Activated T-helper 1 cell treated with anti-CD3 and anti-CD28 coated beads, Interleukin-2, amount 50 U/mL, for 16 hours (primary cell): Measurements from ENCODE around the gene FBXW9.
"Not testable (repeated sequence)": the region's sequence is repeated elsewhere in the genome, so short reads cannot be mapped to it uniquely, and the experiment has no call there.

Experiments
- DNase-seq, 2 donors: peaks; one replicate each; pipeline ENCODE4 v3.0.0-alpha.2; 2020; ENCODE audit warnings: low read depth in 1 of 2, low spot score in 1 of 2

Gene FBXW9

DNA sequence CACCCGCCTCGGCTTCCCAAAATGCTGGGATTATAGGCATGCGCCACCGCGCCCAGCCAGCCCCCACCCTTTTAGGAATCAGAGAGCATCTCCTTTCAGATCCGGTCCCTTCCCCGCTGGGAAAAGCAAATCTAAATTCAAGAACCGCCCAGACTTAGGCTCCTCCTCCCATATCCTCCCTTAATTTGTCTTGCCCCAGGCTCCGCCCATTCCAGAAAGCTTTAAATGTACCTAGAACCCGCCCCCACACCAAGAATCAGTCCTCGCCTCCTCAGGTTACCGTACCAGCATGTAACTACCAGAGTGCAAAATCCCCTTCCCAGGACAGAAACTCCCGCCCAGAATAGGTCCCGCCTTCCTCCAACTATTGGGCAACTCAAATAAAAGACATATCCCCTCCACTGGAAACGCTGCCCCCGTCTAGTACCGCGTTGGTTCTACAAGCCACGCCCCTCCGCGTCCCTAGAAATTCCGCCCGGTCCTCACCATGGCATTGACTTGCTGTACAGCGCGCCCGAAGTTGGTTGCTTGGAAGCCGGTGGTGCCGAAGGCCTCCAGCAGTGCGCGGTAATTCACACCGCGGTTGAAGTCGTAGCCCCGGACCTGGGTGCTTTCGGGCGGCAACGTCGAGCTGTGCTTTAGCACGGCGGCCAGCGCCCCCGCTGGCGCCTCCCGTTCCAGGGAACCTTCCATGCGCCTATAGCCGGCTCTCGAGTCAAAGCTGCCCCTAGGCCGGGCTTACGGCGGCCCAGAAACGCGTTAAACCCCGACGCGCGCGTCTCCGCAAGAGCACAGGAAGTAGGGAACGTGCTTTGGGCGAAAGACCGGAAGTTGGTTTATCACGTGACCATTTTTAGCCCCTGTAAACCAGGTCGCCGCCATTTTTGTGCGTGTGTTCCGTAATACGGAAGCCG, 15.1 kb downstream of the FBXW9 start, which contains the start of gene DHPS:
DHPS (minus strand) TSS at position 807 of the 914 bp plus-strand sequence; CDS start at position 693, 114 bp downstream.
- DNase-seq: peak; percentile 77 to 80

- no peak for DNase-seq
Measured at GRCh38 chr19:12680034-12680433, 16.4 kb downstream of the FBXW9 start.

DNA sequence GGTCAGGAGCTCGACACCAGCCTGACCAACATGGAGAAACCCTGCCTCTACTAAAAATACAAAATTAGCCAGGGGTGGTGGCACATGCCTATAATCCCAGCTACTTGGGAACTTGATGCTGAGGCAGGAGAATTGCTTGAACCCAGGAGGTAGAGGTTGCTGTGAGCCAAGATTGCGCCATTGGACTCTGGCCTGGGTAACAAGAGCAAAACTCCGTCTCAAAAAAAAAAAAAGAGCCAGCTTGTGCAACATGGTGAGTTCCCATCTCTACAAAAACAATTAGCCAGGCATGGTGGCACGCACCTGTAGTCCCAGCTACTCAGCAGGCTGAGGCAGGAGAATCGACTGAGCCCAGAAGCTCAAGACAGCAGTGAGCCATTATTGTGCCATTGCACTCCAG, 18.4 kb downstream of the FBXW9 start:
- not testable (repeated sequence) for DNase-seq

GRCh38 chr19:12676928-12677327, 19.5 kb downstream of the FBXW9 start:
- DNase-seq: no peak

- peak; percentile 73 to 75 for DNase-seq
Measured at GRCh38 chr19:12676384-12676792, 20.0 kb downstream of the FBXW9 start.

- no peak for DNase-seq
Measured at GRCh38 chr19:12675940-12676339, 20.5 kb downstream of the FBXW9 start.

DNA sequence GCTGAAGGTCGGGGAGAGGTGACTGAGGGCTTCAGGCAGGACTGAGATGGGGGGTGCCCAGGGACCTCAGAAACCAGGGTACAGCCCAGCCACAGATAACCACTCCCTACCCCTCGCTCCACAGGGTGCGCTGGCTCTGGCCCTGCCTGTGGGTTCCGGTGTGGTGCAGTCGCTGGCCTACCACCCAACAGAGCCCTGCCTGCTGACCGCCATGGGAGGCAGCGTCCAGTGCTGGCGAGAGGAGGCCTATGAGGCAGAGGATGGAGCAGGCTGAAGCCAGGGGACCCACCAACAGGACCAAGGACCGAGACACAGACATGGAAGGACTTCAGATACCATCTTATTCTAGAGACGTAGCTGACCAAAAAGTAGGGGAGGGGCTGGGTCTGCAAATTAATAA, 21.0 kb downstream of the FBXW9 start:
- DNase-seq: no peak

GRCh38 chr19:12672744-12673143, 23.7 kb downstream of the FBXW9 start:
- no peak for DNase-seq

- DNase-seq: no peak
Measured at GRCh38 chr19:12670159-12670928, 26.1 kb downstream of the FBXW9 start.

- DNase-seq: peak; percentile 56 to 63
Measured at GRCh38 chr19:12669270-12670158, 26.9 kb downstream of the FBXW9 start.

DNA sequence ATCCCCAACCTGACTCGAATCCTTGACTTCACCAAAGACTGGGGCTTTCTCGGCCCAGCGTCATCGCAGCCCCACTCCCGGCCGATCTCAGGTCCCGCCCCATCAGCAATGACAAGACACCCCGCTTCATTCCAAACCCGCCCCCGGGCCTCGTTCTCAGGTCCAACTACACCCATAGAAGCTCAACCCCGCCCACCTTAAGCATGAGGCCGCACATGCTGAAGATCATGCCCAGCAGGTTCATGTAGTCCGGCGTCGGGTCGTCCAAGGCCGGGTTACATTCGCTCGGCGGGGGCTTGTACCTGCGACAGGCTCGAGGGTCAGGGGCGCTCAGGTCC, 27.5 kb downstream of the FBXW9 start:
- peak; percentile 23 to 37 for DNase-seq

DNA sequence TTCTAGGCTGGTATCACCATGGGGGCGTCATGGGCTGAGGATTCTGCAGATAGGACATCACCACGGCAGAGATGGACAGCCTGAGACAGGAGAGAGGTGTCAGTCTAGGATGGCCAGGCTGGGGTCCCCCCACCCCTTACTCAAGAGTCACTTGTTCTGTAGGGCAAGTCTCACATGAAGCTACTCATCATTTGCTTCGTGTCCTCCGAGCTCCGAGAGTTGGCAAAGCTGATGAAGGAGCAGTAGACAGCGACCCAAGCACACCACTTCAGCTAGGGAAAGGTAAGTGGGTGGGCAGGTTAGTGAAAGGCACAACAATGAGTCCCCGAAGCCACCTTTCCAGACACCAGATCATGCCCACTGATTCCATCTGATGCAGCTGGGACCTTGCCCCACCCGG, 28.1 kb downstream of the FBXW9 start:
- DNase-seq: no peak

- no peak for DNase-seq
Measured at GRCh38 chr19:12667731-12668302, 28.6 kb downstream of the FBXW9 start.

DNA sequence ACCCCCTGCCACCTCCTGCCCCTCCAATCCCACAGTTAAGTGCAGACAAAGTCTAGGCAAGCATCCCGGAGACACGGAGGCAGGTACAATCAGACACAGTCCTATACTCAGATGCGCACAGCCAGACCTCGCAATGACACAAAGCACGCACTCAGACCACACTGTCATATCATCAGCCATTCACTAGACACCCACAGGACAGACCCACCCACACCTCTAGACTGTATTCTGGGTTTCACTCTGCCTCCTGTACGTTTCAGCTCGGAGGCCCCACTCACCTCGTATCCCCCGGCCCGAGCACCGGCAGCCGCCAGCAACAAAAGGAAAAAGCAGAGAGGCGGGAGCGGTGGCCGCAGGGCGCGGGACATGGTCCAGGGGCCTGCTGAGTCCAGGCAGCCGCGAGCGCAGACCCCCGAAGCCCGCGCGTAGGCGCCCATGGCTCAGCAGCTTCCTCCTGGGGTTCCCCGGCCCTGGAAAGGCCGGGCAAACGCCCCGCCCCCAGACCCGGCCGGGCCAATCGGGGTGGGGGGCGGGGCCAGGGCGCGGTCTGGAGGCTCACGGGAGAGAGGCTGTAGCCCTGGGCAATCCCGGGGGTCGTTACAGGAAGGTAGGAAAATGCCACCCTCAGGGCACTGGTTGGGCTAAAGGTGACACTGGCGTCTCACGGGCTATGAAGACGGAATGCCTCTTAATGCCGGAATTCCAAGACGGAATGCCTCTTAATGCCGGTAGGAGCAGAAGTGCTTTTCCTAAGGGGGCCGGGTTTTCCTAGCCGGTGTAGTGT, 30.0 kb downstream of the FBXW9 start, which contains the start of the genes MAN2B1 and WDR83:
MAN2B1 (minus strand) TSS at position 478 of the 784 bp plus-strand sequence; CDS start at position 437, 41 bp downstream.
WDR83 (plus strand) TSS at position 543 of the 784 bp plus-strand sequence. CDS start 2,984 bp downstream, outside the sequence.
- peak; percentile 52 to 73 for DNase-seq

- no peak for DNase-seq
Measured at GRCh38 chr19:12665671-12666264, 30.7 kb downstream of the FBXW9 start.

DNA sequence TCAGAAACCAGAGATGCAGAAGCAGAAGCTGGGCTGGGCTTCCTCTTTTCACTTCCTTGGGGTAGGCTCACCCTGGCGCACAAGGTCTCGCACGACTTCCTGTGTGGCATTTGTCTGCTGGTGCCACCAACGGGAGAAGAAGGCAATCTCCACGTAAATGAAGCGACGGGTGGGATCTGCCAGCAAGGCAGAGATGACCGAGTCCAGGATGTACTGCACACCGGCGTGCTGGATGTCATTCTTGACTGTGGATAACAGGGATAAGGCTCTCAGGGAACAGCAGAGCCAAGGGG, 31.2 kb downstream of the FBXW9 start:
- peak in 1 of 2 donors; percentile 17 for DNase-seq

DNA sequence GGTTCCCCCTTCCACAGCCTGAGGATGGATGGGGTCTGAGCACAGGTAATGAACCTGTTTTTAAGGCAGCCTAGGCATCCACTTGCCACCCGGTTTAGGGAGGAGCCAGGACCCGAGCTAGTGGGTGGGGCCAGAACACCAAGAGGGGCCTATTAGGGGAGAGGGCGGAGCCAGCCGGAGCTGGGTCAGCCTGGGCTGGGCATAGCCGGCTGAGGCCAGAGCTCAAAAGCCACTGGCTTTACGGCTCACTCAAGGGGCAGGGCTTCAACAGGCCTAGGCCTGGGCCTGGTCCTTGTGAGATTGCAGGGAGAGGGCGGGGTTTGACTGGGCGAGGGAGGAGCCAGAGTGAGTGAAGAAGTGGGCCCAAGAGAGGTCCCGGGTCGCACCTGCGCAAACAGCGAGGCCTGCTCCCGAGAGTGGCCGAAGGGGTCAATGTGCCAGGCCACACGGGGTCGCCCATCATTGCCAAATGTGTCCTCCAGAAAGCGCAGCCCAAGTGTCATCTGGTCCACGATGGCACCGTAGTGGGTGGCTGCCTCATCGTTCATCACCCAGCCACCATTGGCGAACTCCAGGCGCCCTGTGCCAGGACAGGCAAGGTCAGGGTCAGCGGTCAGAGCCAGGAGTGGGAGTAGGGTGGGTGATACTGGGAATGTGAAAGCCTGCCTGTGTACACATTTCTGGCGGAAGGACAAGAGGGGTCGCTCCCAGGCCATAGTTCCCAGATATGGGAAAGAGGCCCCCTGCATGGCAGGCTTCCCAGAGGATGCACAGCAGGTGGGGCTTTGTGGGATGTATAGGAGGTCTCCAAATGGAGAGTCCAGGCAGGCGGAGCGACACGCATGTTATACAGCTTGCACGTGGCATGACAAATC, 31.8 kb downstream of the FBXW9 start:
- DNase-seq: no peak

DNA sequence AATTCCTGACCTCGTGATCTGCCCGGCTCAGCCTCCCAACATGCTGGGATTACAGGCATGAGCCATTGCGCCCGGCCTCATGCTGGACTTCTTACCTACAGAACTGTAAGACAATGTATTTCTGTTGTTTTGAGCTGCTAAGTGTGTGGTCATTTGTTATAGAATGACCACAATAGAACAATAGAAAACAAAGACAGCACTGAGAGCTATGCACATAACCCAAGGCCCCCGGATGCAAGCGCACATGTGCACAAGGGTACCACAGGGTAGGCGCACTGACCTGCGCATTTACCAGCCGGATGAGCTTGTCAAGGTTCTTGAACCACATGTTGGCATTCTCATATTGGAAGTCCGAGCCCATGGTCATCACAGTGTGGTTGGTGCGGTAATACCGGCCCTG, 35.5 kb downstream of the FBXW9 start:
- no peak for DNase-seq

GRCh38 chr19:12657966-12658365, 38.5 kb downstream of the FBXW9 start:
- DNase-seq: no peak
